Measurements from ENCODE around the gene TOMM7. TPM values are rescaled to one million over a fixed set of nuclear protein-coding genes. Genes with fewer than 3 reads are reported as not detected.

Gene TOMM7
- polyA plus RNA-seq, 1 donor (not counting 4 experiments of a cell fraction or from before 2014, with no cell fraction given), result 1,291 TPM

- no peak overlapping the region for H3K4me3 ChIP-seq (ENCODE audit: control insufficient read depth in 2 of 3, extremely low read depth in 1 of 3, insufficient read depth in 2 of 3, low read depth in 1 of 3, low read length in 3 of 3)
- no peak overlapping the region for H3K9ac ChIP-seq (ENCODE audit: control insufficient read depth, extremely low read depth, insufficient read depth, low read length)
- no peak for TF ChIP-seq EZH2 (IDR thresholded peaks at IDR 0.05; ENCODE audit: low read length)
- TF ChIP-seq CTCF (optimal IDR thresholded peaks at IDR 0.05 in 1 of 3, IDR thresholded peaks at IDR 0.05 in 1 of 3, conservative IDR thresholded peaks at IDR 0.05 in 1 of 3; ENCODE audit: extremely low read depth in 1 of 3, insufficient read depth in 2 of 3, low read length in 3 of 3), result no peak
- no peak overlapping the region for H3K27ac ChIP-seq (ENCODE audit: control insufficient read depth, insufficient read depth, low read length)
- H3K4me1 ChIP-seq (ENCODE audit: control insufficient read depth, extremely low read depth, insufficient read depth, low read length), result no peaks in the 10 kb centered on the region
- H3K36me3 ChIP-seq (ENCODE audit: control insufficient read depth in 2 of 2, extremely low read depth in 1 of 2, insufficient read depth in 2 of 2, low read length in 2 of 2), result peaks cover 10 to 15% of the 10 kb centered on the region in 2 experiments
- peaks cover 8% of the 10 kb centered on the region for H3K79me2 ChIP-seq (ENCODE audit: control insufficient read depth, insufficient read depth, low read length)
- DNase-seq (ENCODE audit: low read depth, low spot score) (no peak), FAIRE-seq (no peak)
- H2AFZ ChIP-seq (ENCODE audit: control insufficient read depth, low read length), result no peak overlapping the region
- no peaks in the 10 kb centered on the region for H3K9me1 ChIP-seq (ENCODE audit: control insufficient read depth, extremely low read depth, insufficient read depth, low read length)
- H3K9me3 ChIP-seq (ENCODE audit: control insufficient read depth, low read depth, low read length), result no peaks in the 10 kb centered on the region
- H4K20me1 ChIP-seq (ENCODE audit: control insufficient read depth, extremely low read depth, insufficient read depth, low read length), result no peaks in the 10 kb centered on the region
- no peak overlapping the region for H3K4me2 ChIP-seq (ENCODE audit: control insufficient read depth, extremely low read depth, insufficient read depth, low read depth, low read length)
- dilution Hi-C loops (cut with MboI; ENCODE audit: extremely low pct_ligation_motif_present, low sequenced_read_pairs), result no loop called here
- H3K27me3 ChIP-seq (ENCODE audit: control insufficient read depth, extremely low read depth, insufficient read depth, low read length), result no peaks in the 10 kb centered on the region
Observed at GRCh38 chr7:22811746-22812280, 10.8 kb downstream of the TOMM7 start.

DNA sequence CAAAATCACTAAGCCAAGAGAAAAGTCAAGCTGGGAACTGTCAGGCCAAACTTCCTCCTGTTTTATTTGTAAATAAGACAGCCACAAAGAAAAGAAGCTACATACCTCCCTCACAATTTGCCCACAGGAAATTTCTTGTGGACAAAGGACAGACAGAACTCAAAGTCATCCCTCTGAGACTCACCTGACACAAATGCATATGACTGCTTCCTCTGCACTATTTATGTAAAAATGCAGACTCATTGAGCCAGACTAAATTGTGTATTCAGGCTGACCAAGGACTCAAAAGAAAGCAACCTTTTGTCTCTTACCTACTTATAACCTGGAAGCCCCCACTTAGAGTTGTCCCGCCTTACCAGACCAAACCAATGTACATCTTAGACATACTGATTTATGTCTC is 11.8 kb downstream of the TOMM7 start:
- dilution Hi-C loops (cut with MboI; ENCODE audit: extremely low pct_ligation_motif_present, low sequenced_read_pairs), result no loop called here
- Histone ChIP-seq H2AFZ (ENCODE audit: control insufficient read depth, low read length) (no peak overlapping the region), H3K4me2 (ENCODE audit: control insufficient read depth, extremely low read depth, insufficient read depth, low read depth, low read length) (no peak overlapping the region), H4K20me1 (ENCODE audit: control insufficient read depth, extremely low read depth, insufficient read depth, low read length) (no peaks in the 10 kb centered on the region), H3K27ac (ENCODE audit: control insufficient read depth, insufficient read depth, low read length) (no peak overlapping the region), H3K9me3 (ENCODE audit: control insufficient read depth, low read depth, low read length) (no peaks in the 10 kb centered on the region), H3K9ac (ENCODE audit: control insufficient read depth, extremely low read depth, insufficient read depth, low read length) (no peak overlapping the region), H3K4me1 (ENCODE audit: control insufficient read depth, extremely low read depth, insufficient read depth, low read length) (no peaks in the 10 kb centered on the region), H3K27me3 (ENCODE audit: control insufficient read depth, extremely low read depth, insufficient read depth, low read length) (no peaks in the 10 kb centered on the region), H3K36me3 (ENCODE audit: control insufficient read depth in 2 of 2, extremely low read depth in 1 of 2, insufficient read depth in 2 of 2, low read length in 2 of 2) (peaks cover 6 to 15% of the 10 kb centered on the region in 2 experiments), H3K9me1 (ENCODE audit: control insufficient read depth, extremely low read depth, insufficient read depth, low read length) (no peaks in the 10 kb centered on the region), H3K4me3 (ENCODE audit: control insufficient read depth in 2 of 3, extremely low read depth in 1 of 3, insufficient read depth in 2 of 3, low read depth in 1 of 3, low read length in 3 of 3) (no peak overlapping the region), H3K79me2 (ENCODE audit: control insufficient read depth, insufficient read depth, low read length) (peaks cover 6% of the 10 kb centered on the region)
- TF ChIP-seq EZH2 (IDR thresholded peaks at IDR 0.05; ENCODE audit: low read length) (no peak), CTCF (optimal IDR thresholded peaks at IDR 0.05 in 1 of 3, IDR thresholded peaks at IDR 0.05 in 1 of 3, conservative IDR thresholded peaks at IDR 0.05 in 1 of 3; ENCODE audit: extremely low read depth in 1 of 3, insufficient read depth in 2 of 3, low read length in 3 of 3) (no peak)
- DNase-seq (ENCODE audit: low read depth, low spot score), result no peak
- FAIRE-seq, result no peak
